IPS DF 19.7 (cell line): Measurements from ENCODE around the gene SMAD2.
"Not testable (repeated sequence)": the region's sequence is repeated elsewhere in the genome, so short reads cannot be mapped to it uniquely, and the experiment has no call there.

Experiments
- DNase-seq: peaks from one replicate; pipeline ENCODE4 v3.0.0-alpha.2; 2013; ENCODE audit warnings: low read depth, low spot score

SMAD2 gene

GRCh38 chr18:47794725-47795433 lies 135.6 kb downstream of the SMAD2 start:
- DNase-seq = no peak

GRCh38 chr18:47793609-47794008 lies 136.8 kb downstream of the SMAD2 start:
- no peak for DNase-seq

DNA sequence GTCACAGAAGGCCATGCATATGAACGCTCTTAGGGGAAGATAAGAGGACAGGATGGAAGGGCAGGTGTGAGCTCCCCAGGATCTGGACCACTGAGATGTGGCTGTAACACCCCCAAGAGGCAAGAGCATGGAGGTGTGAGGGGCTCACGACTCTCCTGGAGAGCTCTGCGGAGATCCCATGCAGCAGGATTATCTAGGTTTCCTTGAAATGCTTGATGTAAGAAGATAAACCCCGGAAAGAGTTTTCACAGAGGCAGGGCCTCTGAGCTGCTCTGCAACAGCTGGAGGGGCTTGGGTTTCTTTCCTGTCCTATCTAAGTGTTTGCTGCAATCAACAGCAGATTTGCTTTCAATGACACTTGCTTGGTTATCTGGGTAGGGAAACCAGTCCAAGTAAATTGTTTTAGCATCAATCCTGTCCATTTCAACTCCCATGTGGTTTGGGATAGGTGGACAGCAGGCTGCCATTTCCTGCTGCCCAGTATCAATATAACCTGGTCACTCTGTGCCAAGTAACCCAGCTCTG lies 138.9 kb downstream of the SMAD2 start:
- no peak for DNase-seq

DNA sequence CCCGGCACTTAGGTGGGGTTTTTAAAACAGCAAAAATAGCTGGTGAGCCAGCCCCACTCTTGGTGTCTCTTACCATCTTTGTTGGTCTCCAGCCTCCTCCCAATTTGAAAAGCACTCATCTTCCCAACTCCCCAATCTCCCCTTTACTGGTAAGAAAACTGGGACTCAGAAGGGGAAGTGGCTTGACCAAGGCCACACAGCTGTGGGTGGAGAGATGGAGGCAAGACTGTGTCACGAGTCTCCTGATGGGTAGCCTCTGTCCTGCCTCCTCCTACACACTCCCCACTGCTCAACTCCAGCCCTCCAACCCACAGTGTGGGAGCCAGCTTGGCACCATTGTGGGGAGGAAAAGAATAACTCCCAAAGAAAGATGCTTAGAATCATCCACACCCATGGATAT lies 140.4 kb downstream of the SMAD2 start:
- no peak for DNase-seq

- DNase-seq = no peak
Observed at GRCh38 chr18:47788621-47789020, 141.8 kb downstream of the SMAD2 start.

GRCh38 chr18:47781561-47781960 lies 148.9 kb downstream of the SMAD2 start:
- no peak for DNase-seq

GRCh38 chr18:47780011-47780725 lies 150.3 kb downstream of the SMAD2 start:
- no peak for DNase-seq

DNA sequence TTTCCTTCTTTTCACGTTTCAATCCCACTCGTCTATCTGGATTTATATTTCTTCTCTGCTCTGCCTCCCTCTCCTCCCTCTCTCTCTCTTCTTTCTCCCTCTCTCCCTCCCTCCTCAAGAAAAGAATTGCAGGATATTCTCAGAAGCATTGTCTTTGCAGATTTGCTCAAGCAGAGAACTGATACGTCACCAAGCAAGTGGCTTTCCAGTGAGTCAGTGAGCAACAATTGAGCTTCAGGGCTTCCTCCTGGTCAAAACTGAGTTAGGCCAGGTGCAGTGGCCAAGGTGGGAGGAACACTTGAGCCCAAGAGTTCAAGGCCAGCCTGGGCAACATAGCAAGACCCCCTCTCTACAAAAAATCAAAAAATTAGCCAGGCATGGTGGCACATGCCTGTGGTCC lies 151.1 kb downstream of the SMAD2 start:
- DNase-seq = no peak

DNA sequence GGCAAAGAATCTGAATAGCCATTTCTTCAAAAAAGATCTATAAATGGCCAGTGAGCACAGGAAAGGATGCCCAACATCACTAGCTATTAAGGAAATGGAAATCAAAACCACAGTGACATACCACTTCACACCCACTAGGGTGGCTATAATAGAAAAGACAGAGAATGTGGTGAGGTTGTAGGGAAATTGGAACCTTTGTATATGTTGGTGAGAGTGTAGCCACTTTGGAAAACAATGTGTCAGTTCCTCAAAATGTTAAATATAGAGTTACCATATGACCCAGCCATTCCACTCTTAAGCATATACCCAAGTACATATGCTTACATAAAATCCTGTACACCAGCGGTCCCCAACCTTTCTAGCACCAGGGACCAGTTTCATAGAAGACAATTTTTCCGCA lies 152.8 kb downstream of the SMAD2 start:
- no peak for DNase-seq

- no peak for DNase-seq
Observed at GRCh38 chr18:47775961-47776360, 154.5 kb downstream of the SMAD2 start.

DNA sequence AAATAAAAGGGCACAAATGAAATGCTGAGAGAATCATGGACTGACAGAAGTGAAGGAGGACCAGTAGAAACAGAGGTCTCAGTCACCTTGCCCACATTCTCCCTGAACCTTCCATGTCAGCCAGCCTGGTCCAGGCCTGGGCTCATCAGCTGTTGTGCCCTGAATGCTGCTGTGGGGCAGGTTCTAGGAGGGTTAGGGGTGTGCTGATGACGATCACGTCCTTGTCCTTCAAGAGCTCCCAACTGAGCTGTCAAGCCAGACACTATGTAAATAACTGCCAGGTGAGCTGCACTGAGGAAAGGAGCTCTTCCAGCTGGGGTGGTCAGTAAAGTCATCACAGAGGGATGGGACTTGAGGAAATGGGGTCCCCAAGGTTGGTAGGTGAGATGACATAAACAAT lies 156.5 kb downstream of the SMAD2 start:
- no peak for DNase-seq

GRCh38 chr18:47772374-47773248 lies 157.8 kb downstream of the SMAD2 start:
- peak; percentile 64 for DNase-seq

DNA sequence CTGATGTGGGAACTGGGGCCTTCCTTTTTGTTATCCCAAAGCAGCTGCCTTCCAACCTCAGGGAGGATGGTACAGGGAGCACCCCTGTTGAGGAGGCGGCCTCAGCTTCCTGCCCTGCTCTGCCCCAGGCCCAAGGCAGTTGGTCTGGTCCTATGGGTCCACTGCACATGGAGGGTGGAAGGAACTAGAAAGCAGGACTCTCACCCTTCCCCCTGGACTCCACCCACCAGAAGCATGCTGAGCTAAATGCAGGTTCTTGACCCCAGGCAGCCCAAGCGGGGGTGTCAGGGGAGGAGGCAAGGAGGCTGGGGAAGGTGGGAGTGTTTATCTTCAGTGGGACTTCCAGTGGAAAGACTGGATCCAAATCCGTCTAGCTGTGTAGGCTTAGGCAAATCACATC lies 158.5 kb downstream of the SMAD2 start:
- DNase-seq = no peak

- no peak for DNase-seq
Observed at GRCh38 chr18:47767699-47768098, 162.8 kb downstream of the SMAD2 start.

GRCh38 chr18:47767198-47767597 lies 163.3 kb downstream of the SMAD2 start:
- DNase-seq = not testable (repeated sequence)
